ENCODE measurements around the gene PLA2G2F.
"Not testable (repeated sequence)": the region's sequence is repeated elsewhere in the genome, so short reads cannot be mapped to it uniquely, and the experiment has no call there.

PLA2G2F gene

DNA sequence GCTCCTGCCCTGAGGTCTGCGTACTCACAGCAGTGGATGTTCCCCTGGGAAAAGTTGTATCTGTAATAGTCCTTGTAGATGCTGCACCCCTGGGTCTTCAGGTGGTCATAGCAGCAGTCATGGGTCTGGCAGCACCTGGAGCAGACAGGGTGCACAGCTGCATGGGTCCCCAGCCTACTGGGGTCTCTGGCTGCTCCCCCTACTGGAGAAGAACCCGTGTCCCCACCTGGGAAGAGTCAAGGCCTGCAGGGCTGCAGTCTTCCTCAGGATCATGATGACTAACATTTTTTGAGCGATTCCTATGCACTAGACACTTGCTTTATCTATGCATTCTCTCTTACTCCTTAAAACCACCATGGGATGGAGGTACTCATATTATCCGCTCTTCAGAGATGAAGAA, 23.6 kb upstream of the PLA2G2F start:
- no peak for DNase-seq

- DNase-seq, result no peak
Observed at GRCh38 chr1:20115916-20116315, 23.2 kb upstream of the PLA2G2F start.

DNA sequence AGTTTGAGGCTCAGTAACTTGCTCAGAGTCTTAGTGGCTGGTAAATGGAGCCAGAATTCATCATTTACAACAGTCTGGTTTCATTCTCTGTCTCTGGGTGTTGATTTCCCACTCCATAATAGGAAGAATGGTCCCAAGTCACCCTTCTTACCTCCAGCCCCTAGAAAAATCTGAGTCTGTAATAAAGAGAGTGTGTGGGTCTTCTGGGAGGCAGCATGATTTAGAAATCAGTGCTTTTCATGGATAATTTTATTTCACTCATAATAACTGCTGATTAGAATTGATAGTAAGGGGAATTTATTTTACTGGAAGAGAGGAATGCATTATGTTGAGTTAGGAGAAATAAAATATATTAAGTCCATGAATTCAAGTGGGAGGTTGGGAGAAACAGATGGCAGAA, 21.9 kb upstream of the PLA2G2F start:
- no peak for DNase-seq

DNA sequence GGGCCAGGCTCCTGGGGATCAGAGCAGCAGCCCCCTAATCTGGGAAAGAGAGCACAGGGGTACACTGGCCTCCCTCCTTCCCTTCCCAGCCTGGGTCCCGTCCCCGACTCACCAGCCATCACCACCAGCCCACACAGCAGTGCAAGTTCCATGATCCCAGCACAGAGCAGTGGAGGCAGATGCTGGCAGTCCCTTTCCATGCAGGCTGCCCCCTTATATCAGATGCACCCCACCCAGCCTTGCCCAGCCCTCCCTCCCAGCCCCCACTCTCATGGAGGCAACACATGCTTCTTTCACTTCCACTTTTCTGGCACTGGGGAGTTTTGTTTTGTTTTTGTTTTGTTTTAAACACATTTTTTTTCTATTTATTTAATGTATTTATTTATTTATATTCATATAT, 19.8 kb upstream of the PLA2G2F start, which contains the start of gene PLA2G2D:
PLA2G2D (minus strand) TSS at position 190 of the 400 bp plus-strand sequence; CDS start at position 152, 38 bp downstream.
- DNase-seq, result no peak

GRCh38 chr1:20120796-20121195, 18.3 kb upstream of the PLA2G2F start:
- no peak for DNase-seq

- DNase-seq, result no peak
Observed at GRCh38 chr1:20123722-20124455, 15.2 kb upstream of the PLA2G2F start.

- DNase-seq, result peak in 1 of 2 experiments; percentile 33
Observed at GRCh38 chr1:20124456-20125057, 14.6 kb upstream of the PLA2G2F start.

DNA sequence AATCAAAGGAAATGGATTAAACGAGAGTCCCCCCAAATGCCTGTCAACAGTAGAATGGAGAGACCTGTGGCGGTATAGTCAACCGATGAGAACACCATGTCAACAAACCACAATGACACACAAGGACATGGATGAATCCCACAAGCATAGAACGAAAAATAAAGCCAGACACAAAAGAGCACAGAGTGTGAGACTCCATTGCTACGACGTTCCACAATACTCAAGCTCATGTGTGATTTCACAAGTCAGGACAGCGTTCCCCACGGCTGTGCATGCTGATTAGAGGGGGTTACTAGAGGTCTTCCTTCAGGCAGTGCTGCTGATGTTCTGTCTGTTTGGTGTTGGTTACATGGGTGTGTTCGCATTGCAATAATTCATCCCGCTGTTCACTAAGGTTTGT, 14.0 kb upstream of the PLA2G2F start:
- no peak for DNase-seq

DNA sequence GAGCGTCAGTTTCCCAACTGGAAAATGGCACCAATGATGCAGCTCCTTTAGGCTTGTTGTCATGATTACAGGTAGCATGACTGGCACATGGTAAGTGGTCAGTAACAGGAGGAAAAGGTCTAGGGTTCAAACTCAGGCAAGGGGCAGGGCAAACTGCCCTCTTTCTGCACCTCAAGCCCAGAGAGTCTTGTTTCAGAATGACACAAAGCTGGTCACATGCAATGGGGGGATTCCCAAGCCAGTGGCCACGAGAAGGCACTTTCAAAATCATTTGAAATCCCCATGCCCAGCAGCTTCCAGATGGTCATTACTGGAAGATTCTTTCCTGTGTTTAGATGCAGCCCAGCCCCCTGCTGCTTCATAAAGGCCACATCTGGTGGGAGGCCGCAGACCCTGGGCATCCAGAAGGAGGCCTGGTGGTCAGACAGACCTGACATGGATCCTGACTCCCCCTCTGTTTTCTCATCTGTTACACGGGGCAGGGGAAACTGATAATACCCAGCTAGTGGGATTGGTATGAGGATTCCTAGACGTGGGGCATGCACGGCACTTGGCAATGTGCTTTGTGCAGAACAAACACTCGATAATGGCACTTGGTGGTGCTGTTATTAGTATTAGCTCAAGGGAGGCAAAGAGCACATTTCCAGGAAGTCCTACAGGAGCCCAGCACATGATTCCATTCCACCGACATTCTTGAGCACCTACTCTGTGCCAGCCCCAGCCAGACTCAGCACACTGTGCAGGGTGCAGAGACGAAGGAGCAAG, 12.9 kb upstream of the PLA2G2F start:
- DNase-seq, result no peak

DNA sequence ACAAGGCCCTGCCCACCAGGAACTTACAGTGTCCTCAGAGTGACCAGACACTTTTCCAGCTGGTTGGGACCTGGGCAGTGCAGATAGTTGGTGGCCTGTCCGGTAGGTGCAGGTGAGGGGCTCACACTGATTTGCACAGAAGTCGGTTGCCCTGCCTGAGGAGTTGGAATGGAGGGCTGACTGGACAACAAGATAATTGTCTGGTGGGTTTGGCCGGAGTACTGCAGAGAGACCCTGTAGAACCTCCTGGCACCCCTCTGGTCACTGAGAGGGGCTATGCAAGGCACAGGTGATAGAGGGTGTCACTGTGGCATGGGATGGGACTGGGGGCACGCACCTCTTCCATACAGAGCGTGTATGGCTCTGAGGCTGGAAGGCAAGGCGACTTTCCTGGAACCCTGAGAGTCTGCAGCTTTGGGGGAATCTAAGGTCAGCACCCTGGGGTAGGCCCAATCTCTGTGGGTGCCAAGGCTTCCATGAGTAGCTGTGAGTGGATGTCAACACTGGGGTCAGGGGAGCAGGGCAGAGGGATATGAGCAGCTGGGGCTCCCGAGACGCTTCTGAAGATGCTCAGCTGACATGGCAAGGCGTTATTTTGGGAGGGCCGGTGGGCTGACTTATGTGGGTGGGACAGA, 12.2 kb upstream of the PLA2G2F start:
- no peak for DNase-seq

DNA sequence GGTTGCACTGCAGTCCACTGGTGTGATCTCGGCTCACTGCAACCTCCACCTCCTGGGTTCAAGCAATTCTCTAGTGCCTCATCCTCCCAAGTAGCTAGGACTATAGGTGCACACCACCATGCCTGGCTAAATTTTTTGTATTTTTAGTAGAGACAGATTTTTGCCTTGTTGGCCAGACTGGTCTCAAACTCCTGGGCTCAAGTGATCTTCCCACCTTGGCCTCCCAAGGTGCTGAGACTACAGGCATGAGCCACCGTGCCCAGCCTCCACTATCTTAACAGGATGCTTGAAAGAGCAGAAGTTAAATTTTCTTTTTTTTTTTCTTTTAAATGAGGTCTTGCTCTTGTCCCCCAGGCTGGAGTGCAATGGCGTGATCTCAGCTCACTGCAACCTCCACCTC, 8.6 kb upstream of the PLA2G2F start:
- DNase-seq, result not testable (repeated sequence)

DNA sequence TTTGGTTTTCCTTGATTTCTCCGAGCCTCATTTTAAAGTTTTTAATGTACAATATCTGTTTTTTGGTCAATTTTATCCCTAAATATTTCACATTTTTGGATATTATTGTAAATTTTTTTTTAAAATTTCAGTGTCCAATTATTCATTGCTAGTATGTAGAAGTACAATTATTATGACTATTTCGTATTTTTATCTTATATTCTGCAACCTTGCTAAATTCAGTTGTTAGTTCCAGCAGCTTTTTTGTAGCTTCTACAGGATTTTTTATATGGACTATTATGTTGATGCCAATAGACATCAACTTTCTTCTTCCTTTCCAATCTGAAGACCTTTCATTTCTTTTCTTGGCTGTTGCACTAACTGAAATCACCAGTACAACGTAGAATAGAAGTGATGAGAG, 4.1 kb upstream of the PLA2G2F start:
- DNase-seq, result no peak

DNA sequence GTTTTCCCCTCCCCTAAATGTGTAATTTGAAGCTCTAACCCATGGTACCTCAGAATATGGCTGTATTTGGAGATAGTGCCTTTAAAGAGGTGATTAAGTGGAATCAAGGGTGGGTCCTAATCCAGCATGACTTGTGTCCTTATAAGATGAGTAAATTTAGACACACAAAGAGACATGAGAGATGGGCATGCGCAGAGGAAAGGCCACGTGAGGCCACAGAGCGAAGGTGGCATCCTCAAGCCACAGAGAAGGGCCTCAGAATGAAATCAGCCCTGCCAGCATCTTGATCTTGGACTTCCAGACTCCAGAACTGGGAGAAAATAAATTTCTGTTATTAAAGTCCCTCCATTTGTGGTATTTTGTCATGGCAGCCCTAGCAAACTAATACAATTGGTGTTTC, 2.9 kb upstream of the PLA2G2F start:
- DNase-seq, result no peak

- DNase-seq, result no peak
Observed at GRCh38 chr1:20137055-20137454, 2.1 kb upstream of the PLA2G2F start.

DNA sequence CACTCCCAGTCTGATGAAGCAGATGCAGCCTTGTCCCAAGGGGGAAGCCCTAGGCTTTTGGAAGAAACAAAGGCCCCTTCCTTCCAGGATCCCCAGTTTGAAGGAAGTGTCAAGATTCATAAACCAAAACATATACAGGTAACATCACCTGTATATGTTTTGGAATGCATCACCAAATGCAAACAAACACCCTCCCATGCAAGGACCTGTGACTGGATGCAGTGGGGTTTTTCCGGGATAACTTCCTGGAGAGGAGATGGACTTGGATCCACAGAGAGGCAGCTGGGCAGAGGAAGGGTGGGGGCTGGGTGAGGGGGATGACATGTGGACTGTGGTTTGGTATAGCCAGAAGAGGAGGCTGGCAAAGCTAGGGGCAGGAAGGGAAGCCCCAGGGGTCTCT, 1.5 kb upstream of the PLA2G2F start:
- no peak for DNase-seq

- no peak for DNase-seq
Observed at GRCh38 chr1:20138346-20138745, 777 bp upstream of the PLA2G2F start.

DNA sequence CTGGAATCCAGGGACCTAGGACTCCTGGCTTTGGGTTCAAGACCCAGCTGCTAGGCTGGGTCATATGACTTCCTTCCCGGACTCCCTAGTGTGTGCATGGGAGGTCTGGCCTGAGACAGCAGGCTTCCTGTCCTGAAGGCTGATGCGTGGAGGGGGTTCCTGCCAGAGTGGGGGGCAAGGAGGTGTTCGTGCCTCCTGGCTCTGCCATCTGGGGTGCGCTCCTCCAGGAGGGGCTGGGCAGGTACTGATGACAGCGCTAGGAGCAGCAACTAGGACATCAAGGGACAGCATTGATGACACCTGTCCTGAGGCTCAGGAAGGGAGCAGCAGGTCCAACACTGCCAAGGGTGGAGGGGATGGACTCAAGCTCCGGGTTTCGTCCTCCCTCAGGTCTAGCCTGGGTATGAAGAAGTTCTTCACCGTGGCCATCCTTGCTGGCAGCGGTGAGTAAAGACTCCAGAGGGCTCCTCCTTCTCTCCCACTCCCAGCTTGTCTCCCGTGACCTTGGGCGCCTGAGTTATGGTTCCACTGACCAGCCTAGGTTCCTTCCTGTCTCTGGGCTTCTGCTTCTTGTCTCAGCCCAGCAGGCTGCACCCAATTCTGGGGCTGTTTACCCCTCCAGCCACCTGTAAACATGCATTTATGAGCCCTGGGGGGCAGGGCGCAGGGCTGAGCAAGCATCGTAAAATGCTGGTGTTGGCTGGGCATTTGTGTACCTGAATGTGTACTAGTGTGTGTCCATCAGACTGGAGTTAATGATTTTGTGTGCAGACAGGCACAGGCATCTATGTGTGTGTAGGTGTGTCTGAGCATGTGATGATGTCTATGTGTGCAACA, 871 bp downstream of the PLA2G2F start:
- no peak for DNase-seq

- no peak for DNase-seq
Observed at GRCh38 chr1:20141001-20141400, 1.9 kb downstream of the PLA2G2F start.

DNA sequence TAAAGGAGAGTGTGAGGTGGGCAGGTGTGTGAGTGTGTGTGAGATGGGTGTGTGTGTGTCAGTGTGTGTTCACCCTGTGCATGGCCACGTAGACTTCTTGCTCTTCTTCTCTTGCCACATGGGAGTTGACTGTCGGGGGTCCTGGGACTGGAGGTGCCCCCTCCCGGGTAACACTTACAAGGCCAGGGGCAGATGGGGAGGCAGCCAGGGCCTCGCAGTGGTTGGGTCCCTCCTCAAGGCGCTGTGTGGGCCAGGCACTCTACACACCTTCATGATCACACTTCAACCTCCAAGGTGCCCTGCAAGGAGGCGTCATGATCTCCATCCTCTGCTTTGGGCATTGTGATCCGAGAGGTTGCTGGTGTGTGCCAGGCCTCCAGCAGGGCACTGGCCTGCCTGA, 2.3 kb downstream of the PLA2G2F start:
- DNase-seq, result no peak

DNA sequence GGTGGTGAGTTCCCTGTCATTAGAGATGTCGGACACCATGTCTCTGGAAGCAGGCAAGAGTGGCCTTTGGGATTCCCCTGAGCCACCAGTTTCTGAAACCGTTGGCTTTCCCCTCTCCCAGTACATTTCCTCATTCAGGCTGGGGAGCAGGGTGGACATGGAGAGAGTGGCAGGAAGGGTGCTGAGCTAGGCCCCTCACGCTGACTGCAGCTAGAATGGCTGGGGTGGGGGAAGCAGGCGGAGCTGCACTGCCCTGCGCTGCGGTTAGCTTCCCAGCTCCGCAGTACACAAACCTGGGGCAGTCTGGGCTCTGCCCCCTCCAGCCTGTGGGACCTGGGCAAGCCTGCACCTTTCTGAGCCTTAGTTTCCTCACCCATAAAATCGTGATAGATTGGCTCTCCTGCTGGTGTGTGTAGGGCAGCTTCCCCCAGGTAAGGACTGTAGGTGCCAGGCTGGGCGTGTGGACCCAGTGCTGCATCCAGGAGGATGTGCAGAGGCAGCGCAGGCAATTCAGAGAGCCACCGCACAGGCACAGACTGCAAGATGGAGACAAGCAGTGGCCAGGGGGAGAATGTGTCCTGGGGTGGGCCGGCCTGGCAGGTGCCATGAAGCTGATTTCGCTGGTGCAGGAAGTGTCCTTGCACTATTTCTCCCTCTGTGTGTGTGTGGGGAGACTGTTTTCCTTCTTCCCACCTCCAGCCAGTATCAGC, 3.0 kb downstream of the PLA2G2F start:
- no peak for DNase-seq

- no peak for DNase-seq
Observed at GRCh38 chr1:20143318-20143717, 4.2 kb downstream of the PLA2G2F start.
